Measurements from ENCODE around the gene CRKL. TPM values are rescaled to one million over a fixed set of nuclear protein-coding genes. Genes with fewer than 3 reads are reported as not detected.
A peak's percentile ranks its signal among the peaks of the same experiment; 100 is the strongest.

CRKL gene
- total RNA-seq, 1 experiment from 2014 or later = 87.7 TPM

DNA sequence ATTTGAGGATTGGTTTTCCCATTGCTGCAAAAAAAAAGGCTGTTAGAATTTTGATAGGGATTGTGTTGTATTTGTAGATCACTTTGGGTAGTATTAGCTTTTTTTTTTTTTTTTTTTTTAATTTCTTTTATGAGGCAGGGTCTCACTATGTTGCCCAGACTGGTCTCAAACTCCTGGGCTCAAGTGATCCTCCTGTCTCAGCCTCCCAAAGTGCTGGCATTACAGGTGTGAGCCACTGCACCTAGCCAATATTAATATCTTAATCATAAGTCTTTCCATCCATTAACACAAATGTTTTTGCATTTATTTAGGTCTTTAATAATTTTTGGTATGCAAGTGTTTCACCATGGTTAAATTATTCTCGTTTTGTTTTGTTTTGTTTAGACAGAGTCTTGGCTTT, 26.8 kb downstream of the CRKL start:
- ChIA-PET POLR2A (no interaction called here), CTCF (interaction anchor here (0.7 to 1.0 kb wide), 3 partner anchors 13 to 149 kb away, joined by 3 read pairs; no protein-coding TSS in a partner anchor), RAD21 (ENCODE audit: low non-redundant PET in 1 of 2, low total read pairs in 2 of 2, uncharacterized antibody in 2 of 2, unreplicated experiment in 2 of 2) (no interaction called here)
- Histone ChIP-seq H3K4me1 (ENCODE audit: control insufficient read depth in 1 of 2, insufficient read depth in 2 of 2, low read length in 2 of 2) (peaks cover 14 to 61% of the 10 kb centered on the region in 2 experiments), H3K4me2 (ENCODE audit: low read length) (peak overlapping the region; percentile 64), H3K79me2 (ENCODE audit: insufficient read depth, low read length) (peaks cover 99% of the 10 kb centered on the region), H2AFZ (ENCODE audit: low read depth, low read length, poor library complexity, severe bottlenecking) (no peak overlapping the region), H3K27me3 (ENCODE audit: insufficient read depth, low read length) (no peaks in the 10 kb centered on the region), H3K9me3 (ENCODE audit: control insufficient read depth in 1 of 2, insufficient read depth in 1 of 2, low read depth in 1 of 2, low read length in 2 of 2) (no peaks in the 10 kb centered on the region), H3K36me3 (ENCODE audit: control insufficient read depth in 1 of 2, insufficient read depth in 2 of 2, low read length in 2 of 2) (peaks cover 0 to 4% of the 10 kb centered on the region in 2 experiments; a peak in 1 of 4 replicates), H4K20me1 (ENCODE audit: insufficient read depth) (peaks cover 52% of the 10 kb centered on the region; the same call in 1 of the 2 replicates), H3K4me3 (replicated peaks in 1 of 2; ENCODE audit: low read depth in 1 of 2, low read length in 2 of 2) (no peak overlapping the region), H3K9ac (ENCODE audit: low read length) (no peak overlapping the region), H3K9me2 (ENCODE audit: insufficient read depth) (no peaks in the 10 kb centered on the region), H3K27ac (ENCODE audit: low read depth, low read length) (no peak overlapping the region)
- ATAC-seq = no peak
- intact Hi-C loops (cut with micrococcal nuclease) = no loop called here
- DNase-seq (ENCODE audit: low read depth, low spot score) = no peak
- TF ChIP-seq SIN3A (IDR thresholded peaks at IDR 0.05; ENCODE audit: low read depth) (no peak), EZH2phosphoT487 (IDR thresholded peaks at IDR 0.05; ENCODE audit: borderline replicate concordance) (no peak), SP1 (IDR thresholded peaks at IDR 0.05; ENCODE audit: low read depth) (no peak), SRF (IDR thresholded peaks at IDR 0.05; ENCODE audit: low read depth) (no peak), ZNF274 (IDR thresholded peaks at IDR 0.05; ENCODE audit: low read depth, low read length) (no peak), CEBPB (IDR thresholded peaks at IDR 0.05; ENCODE audit: low read depth) (no peak)
- BruUV-seq (replicated peaks) = no TSS peak

DNA sequence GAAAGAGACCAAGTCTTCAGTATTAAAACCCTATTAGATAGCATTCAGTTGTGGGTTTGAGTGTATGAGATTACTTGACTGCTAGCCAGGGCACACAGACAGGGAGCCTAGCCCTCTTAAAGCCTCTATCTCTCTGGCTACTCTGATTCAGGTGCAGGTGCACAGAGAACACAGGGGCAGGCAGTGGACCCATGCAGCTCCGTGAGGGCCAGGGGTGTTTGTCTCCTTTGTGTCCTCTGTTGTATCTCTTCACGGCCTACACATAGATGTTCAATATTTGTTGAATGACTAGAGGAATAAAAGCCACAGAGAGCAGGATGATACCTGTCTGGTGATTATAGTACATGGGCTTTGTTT, 28.3 kb downstream of the CRKL start:
- RAD21 ChIA-PET (ENCODE audit: low non-redundant PET in 1 of 2, low total read pairs in 2 of 2, uncharacterized antibody in 2 of 2, unreplicated experiment in 2 of 2) = no interaction called here
- no peak overlapping the region for H3K4me3 ChIP-seq (replicated peaks in 1 of 2; ENCODE audit: low read depth in 1 of 2, low read length in 2 of 2)
- intact Hi-C loops (cut with micrococcal nuclease) = no loop called here
- H4K20me1 ChIP-seq (ENCODE audit: insufficient read depth) = peaks cover 47% of the 10 kb centered on the region; the same call in 1 of the 2 replicates
- CTCF ChIA-PET = no interaction called here
- H3K9me2 ChIP-seq (ENCODE audit: insufficient read depth) = no peaks in the 10 kb centered on the region
- H3K27ac ChIP-seq (ENCODE audit: low read depth, low read length) = peak overlapping the region; percentile 36; the same call in 1 of the 2 replicates
- no peaks in the 10 kb centered on the region for H3K9me3 ChIP-seq (ENCODE audit: control insufficient read depth in 1 of 2, insufficient read depth in 1 of 2, low read depth in 1 of 2, low read length in 2 of 2)
- peaks cover 14 to 66% of the 10 kb centered on the region in 2 experiments for H3K4me1 ChIP-seq (ENCODE audit: control insufficient read depth in 1 of 2, insufficient read depth in 2 of 2, low read length in 2 of 2)
- H3K27me3 ChIP-seq (ENCODE audit: insufficient read depth, low read length) = no peaks in the 10 kb centered on the region
- ATAC-seq = no peak; the same call in 1 of the 2 replicates
- POLR2A ChIA-PET = no interaction called here
- BruUV-seq (replicated peaks) = no TSS peak
- TF ChIP-seq, protein P1, sequence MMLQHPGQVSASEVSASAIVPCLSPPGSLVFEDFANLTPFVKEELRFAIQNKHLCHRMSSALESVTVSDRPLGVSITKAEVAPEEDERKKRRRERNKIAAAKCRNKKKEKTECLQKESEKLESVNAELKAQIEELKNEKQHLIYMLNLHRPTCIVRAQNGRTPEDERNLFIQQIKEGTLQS (IDR thresholded peaks at IDR 0.05) = no peak
- TF ChIP-seq SIN3A (IDR thresholded peaks at IDR 0.05; ENCODE audit: low read depth) (no peak), ZNF274 (IDR thresholded peaks at IDR 0.05; ENCODE audit: low read depth, low read length) (no peak), EZH2phosphoT487 (IDR thresholded peaks at IDR 0.05; ENCODE audit: borderline replicate concordance) (no peak), TCF7L2 (IDR thresholded peaks at IDR 0.05; ENCODE audit: borderline replicate concordance, extremely low read depth, insufficient read depth, insufficient read length) (no peak), JUND (IDR thresholded peaks at IDR 0.05) (no peak), ZFX (IDR thresholded peaks at IDR 0.05) (no peak)
- TF ChIP-seq, protein P2, sequence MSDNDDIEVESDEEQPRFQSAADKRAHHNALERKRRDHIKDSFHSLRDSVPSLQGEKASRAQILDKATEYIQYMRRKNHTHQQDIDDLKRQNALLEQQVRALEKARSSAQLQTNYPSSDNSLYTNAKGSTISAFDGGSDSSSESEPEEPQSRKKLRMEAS (IDR thresholded peaks at IDR 0.05) = no peak
- TF ChIP-seq, protein P3, sequence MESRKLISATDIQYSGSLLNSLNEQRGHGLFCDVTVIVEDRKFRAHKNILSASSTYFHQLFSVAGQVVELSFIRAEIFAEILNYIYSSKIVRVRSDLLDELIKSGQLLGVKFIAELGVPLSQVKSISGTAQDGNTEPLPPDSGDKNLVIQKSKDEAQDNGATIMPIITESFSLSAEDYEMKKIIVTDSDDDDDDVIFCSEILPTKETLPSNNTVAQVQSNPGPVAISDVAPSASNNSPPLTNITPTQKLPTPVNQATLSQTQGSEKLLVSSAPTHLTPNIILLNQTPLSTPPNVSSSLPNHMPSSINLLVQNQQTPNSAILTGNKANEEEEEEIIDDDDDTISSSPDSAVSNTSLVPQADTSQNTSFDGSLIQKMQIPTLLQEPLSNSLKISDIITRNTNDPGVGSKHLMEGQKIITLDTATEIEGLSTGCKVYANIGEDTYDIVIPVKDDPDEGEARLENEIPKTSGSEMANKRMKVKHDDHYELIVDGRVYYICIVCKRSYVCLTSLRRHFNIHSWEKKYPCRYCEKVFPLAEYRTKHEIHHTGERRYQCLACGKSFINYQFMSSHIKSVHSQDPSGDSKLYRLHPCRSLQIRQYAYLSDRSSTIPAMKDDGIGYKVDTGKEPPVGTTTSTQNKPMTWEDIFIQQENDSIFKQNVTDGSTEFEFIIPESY (IDR thresholded peaks at IDR 0.05; ENCODE audit: extremely low read depth, insufficient replicate concordance, low read length) = no peak
- TF ChIP-seq, protein P4, sequence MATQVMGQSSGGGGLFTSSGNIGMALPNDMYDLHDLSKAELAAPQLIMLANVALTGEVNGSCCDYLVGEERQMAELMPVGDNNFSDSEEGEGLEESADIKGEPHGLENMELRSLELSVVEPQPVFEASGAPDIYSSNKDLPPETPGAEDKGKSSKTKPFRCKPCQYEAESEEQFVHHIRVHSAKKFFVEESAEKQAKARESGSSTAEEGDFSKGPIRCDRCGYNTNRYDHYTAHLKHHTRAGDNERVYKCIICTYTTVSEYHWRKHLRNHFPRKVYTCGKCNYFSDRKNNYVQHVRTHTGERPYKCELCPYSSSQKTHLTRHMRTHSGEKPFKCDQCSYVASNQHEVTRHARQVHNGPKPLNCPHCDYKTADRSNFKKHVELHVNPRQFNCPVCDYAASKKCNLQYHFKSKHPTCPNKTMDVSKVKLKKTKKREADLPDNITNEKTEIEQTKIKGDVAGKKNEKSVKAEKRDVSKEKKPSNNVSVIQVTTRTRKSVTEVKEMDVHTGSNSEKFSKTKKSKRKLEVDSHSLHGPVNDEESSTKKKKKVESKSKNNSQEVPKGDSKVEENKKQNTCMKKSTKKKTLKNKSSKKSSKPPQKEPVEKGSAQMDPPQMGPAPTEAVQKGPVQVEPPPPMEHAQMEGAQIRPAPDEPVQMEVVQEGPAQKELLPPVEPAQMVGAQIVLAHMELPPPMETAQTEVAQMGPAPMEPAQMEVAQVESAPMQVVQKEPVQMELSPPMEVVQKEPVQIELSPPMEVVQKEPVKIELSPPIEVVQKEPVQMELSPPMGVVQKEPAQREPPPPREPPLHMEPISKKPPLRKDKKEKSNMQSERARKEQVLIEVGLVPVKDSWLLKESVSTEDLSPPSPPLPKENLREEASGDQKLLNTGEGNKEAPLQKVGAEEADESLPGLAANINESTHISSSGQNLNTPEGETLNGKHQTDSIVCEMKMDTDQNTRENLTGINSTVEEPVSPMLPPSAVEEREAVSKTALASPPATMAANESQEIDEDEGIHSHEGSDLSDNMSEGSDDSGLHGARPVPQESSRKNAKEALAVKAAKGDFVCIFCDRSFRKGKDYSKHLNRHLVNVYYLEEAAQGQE (IDR thresholded peaks at IDR 0.05; ENCODE audit: low read depth) = no peak
- H3K9ac ChIP-seq (ENCODE audit: low read length) = no peak overlapping the region
- H3K4me2 ChIP-seq (ENCODE audit: low read length) = peak overlapping the region; percentile 64
- DNase-seq (ENCODE audit: low read depth, low spot score) = no peak
- no peak overlapping the region for H2AFZ ChIP-seq (ENCODE audit: low read depth, low read length, poor library complexity, severe bottlenecking)
- peaks cover 7 to 17% of the 10 kb centered on the region in 2 experiments; a peak in 2 of 4 replicates for H3K36me3 ChIP-seq (ENCODE audit: control insufficient read depth in 1 of 2, insufficient read depth in 2 of 2, low read length in 2 of 2)
- peaks cover 99% of the 10 kb centered on the region for H3K79me2 ChIP-seq (ENCODE audit: insufficient read depth, low read length)

All from HCT116 (cell line).